Measurements from ENCODE around the gene SAMD5.
A peak's percentile ranks its signal among the peaks of the same experiment; 100 is the strongest.

SAMD5 gene

DNA sequence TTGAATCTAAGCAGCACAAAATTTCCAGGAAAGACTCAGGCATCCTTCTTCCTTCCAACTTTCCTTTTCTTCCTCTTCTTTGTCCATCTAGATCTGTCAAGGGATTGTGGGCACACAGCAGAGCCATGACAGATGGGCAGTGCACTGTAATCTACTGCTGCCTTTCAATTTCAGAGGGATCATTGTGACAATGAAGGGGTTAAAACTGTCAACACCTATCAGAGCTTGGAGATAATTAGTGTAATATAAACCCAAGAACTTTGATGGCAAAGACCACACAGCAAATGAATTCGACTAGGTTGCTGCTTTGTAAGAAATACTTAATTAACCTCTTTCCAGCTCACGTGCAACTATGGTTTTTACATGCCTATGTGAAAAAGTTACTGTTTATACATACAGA lies 55.0 kb downstream of the SAMD5 start:
- no peak for DNase-seq
- TF ChIP-seq CTCF (IDR thresholded peaks at IDR 0.05), result no peak
- Mint-ChIP-seq H3K27ac (no peak overlapping the region), H3K4me3 (no peak overlapping the region), H3K27me3 (ENCODE audit: low read depth, poor library complexity) (no peaks in the 10 kb centered on the region), H3K9me3 (no peaks in the 10 kb centered on the region), H3K36me3 (ENCODE audit: low read depth) (no peaks in the 10 kb centered on the region), H3K4me1 (peaks cover 32% of the 10 kb centered on the region)

DNA sequence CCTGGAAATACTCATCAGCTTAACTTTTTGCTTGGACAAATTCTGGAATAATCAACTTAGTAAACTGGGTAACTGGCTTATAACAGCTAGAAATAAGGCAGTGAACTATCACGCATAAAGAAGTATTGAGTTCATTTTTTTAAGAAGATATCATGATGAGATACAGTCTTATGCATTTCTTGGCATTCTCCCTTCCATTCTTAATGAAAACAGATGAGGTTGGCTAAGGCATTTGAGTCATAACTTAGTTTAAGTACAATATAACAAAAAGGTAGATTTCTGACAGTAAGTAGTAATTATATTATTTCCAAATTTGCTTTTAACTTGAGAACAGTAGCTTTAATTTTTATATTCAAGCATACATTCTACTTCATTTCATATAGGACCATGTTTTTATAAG lies 56.1 kb downstream of the SAMD5 start:
- DNase-seq, result no peak
- Mint-ChIP-seq H3K9me3 (no peaks in the 10 kb centered on the region), H3K36me3 (ENCODE audit: low read depth) (no peaks in the 10 kb centered on the region), H3K27ac (no peak overlapping the region), H3K27me3 (ENCODE audit: low read depth, poor library complexity) (no peaks in the 10 kb centered on the region), H3K4me1 (peaks cover 32% of the 10 kb centered on the region), H3K4me3 (no peak overlapping the region)
- no peak for TF ChIP-seq CTCF (IDR thresholded peaks at IDR 0.05)

- H3K27ac Mint-ChIP-seq, result no peak overlapping the region
- TF ChIP-seq CTCF (IDR thresholded peaks at IDR 0.05), result no peak
- H3K4me3 Mint-ChIP-seq, result no peak overlapping the region
Measured at GRCh38 chr6:147566244-147566898, 57.9 kb downstream of the SAMD5 start.

DNA sequence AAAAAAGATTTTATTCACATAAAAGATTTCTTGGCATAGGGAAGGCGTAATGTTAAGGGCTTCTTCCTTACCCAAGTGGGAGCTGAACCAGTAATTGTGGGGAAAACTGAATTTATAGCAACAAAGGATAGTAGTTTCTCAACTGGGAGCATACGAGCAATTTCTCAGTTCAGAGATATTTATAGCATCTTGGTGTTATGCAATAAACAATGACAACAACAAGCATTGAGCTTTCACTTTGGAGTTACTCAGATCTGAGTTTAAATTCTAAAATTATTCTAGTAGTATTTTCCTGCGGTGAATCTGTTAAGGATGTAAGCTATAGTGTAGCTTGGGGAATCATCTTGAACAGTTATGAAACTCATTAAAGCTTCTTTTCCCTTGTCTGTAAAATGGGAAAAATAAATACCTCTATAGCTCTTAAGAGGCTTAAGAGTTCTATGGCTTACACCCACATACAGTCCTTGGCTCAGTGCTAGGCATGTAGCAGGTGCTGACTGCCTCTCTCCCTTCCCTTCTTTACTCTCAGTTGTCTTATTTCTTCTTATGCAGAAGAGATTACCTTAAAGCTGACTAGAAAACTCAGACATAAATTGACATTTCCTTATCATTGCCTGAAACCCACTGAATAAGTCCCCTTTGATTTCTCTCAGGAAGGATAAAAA lies 58.8 kb downstream of the SAMD5 start:
- no peak for DNase-seq
- Mint-ChIP-seq H3K27ac (no peak overlapping the region), H3K4me3 (no peak overlapping the region), H3K4me1 (peaks cover 32% of the 10 kb centered on the region), H3K27me3 (ENCODE audit: low read depth, poor library complexity) (no peaks in the 10 kb centered on the region), H3K36me3 (ENCODE audit: low read depth) (no peaks in the 10 kb centered on the region), H3K9me3 (no peaks in the 10 kb centered on the region)
- TF ChIP-seq CTCF (IDR thresholded peaks at IDR 0.05), result no peak

More at GRCh38 chr6:147566244-147566898, 57.9 kb downstream of the SAMD5 start:
- peak; percentile 10 for DNase-seq
- Mint-ChIP-seq H3K4me1 (peaks cover 32% of the 10 kb centered on the region), H3K27me3 (ENCODE audit: low read depth, poor library complexity) (no peaks in the 10 kb centered on the region), H3K9me3 (no peaks in the 10 kb centered on the region), H3K36me3 (ENCODE audit: low read depth) (no peaks in the 10 kb centered on the region)

DNA sequence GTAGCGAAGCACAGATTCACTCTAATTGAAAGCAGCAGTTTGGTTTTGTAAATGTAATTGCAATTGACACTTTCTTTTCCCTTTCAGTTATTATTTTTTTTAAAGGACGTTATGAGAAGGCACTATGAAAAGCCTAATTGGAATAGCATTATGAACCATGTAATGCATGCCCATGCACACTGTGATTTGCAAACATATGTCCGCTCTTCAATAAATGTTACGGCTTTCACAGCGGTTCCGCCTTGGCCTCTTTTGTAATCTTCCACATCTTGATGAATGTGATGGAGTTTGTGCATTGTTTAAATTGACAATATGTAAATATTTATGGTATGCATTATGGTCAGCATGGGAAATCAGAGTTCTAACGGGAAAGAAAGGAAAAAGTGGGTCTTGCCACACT lies 61.3 kb downstream of the SAMD5 start:
- Mint-ChIP-seq H3K27ac (no peak overlapping the region), H3K36me3 (ENCODE audit: low read depth) (no peaks in the 10 kb centered on the region), H3K4me1 (peaks cover 28% of the 10 kb centered on the region), H3K9me3 (peaks cover 4% of the 10 kb centered on the region), H3K27me3 (ENCODE audit: low read depth, poor library complexity) (no peaks in the 10 kb centered on the region), H3K4me3 (no peak overlapping the region)
- no peak for DNase-seq
- no peak for TF ChIP-seq CTCF (IDR thresholded peaks at IDR 0.05)

- Mint-ChIP-seq H3K27me3 (ENCODE audit: low read depth, poor library complexity) (no peaks in the 10 kb centered on the region), H3K27ac (no peak overlapping the region), H3K4me3 (no peak overlapping the region), H3K9me3 (peaks cover 4% of the 10 kb centered on the region), H3K4me1 (peaks cover 19% of the 10 kb centered on the region), H3K36me3 (ENCODE audit: low read depth) (no peaks in the 10 kb centered on the region)
- TF ChIP-seq CTCF (IDR thresholded peaks at IDR 0.05), result no peak
- DNase-seq, result no peak
Measured at GRCh38 chr6:147570681-147571080, 62.2 kb downstream of the SAMD5 start.
